HG02973 (cell line): Measurements from ENCODE around the gene BACE1.
"Not testable (repeated sequence)": the region's sequence is repeated elsewhere in the genome, so short reads cannot be mapped to it uniquely, and the experiment has no call there.

Experiments
- ATAC-seq: cut with Tn5 transposase; IDR thresholded peaks from one replicate; pipeline ENCODE4 v1.9.1; 2021; ENCODE audit warnings: moderate library complexity; ENCODE audit not compliant: unreplicated experiment

The BACE1 gene

DNA sequence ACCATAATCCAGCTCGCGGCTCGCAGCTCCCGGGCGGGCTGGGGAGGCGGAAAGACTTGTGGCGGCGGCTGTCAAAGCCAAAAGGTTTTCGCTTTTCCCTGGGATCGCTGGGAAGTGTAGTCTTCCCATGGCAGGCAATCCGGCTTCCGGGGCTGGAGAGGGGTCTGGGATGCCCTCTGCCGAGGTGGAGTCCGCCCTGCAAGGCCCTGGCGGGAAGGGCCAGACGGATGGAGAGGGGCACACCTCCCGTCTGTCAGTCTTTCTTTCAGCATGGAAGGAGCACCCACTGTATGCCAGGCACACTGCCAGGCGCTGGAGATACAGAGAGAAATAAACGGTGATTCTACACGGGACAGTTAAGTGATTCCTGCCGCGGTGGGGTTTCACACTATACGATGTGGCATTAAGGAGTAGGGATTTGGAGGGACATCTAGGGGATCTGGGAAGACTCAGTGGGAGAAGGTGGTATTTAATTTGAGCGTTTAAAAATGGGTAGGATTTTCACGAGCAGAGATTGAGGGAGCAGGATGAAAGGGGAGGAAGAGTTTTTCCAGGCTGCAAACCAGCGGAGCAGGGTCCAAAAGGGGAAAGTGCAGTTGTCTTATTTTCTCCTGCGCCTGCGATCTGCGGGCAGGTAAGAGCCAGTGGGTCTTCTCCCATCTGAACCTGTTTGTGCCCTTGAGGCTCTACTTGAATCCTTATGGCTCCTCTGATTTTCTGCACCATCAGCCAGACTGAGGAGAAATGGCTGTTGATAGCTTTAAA is at the start of gene BACE1:
TSS of gene BACE1 (minus strand) at position 60 of the 765 bp plus-strand sequence. CDS start 461 bp downstream, outside the sequence.
- no peak for ATAC-seq

- ATAC-seq: no peak
Observed at GRCh38 chr11:117361432-117361831, 45.4 kb upstream of the BACE1 start.

DNA sequence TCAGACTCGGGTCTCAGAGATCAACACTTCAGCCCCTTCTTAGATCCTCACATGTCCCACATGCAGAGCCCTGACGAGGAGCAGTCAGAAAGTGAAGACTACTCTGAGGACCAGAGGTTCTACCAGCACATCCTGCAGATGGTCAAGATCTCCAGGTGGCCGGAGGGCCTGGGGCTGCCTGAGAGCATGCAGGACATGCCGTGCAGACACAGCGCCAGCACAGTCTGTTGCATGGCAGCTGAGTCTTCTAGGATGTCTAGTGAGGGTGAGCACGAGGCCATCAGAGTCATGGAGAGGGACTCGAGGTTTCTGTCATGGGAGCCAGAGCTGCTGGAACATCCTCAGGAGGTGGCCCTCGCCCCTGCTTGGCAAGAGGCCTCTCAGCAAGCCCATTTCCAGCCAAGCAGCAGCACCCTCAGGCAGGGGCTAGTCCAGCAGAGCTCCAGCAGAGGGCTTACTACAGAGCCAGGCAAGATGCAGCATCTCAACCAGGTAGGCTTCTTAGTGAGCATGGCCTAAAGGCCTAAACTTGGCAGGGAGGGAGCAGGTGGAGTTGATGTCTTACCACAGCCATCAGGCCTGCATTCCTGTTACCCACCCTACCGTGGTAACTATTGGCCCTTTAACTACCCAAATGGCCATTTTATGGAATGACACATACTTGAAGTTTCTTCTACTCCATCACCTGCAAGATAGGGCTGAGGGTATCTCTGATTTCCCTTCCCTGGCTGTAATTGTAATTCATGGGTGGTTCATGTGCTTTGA is 40.3 kb upstream of the BACE1 start:
- ATAC-seq: no peak

GRCh38 chr11:117354550-117354949 is 38.5 kb upstream of the BACE1 start:
- no peak for ATAC-seq

DNA sequence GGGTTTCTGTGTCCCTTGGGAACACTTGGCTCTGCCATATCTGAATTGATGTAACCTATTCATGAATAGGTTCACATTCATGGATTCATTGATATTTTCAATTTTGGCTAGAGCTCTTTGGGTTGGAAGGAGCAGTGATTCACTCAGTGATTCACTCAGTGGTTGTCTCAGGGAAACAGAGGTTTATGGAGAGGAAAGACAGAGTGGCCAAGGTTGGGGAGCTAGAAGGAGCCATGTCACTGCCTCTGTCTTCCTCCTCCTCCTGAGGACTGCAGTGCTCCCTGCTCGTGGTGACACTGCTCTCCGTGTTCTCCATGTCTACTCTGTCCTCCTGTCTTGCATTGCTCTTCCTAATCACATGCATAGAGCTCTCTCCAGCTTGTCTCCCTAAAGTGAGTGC is 29.0 kb upstream of the BACE1 start:
- ATAC-seq: no peak

DNA sequence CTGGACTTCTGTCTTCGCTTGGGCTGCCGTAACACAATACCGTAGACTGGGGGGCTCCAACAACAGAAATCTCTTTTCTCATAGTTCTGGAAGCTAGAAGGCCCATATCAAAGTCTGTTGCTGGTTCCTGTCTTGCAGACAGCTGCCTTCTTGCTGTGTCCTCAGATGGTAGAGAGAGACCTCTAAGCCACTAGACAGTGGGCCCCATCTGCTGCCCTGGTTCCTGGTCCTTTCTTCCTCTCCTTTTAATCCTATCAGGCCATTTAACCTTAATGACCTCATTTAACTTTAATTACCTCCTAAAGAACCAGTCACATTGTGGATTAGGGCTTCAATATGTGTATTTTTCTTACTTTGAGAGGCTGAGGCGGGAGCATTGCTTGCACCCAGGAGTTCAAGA is 21.0 kb upstream of the BACE1 start:
- ATAC-seq: no peak

- ATAC-seq: no peak
Observed at GRCh38 chr11:117335399-117335798, 19.3 kb upstream of the BACE1 start.

DNA sequence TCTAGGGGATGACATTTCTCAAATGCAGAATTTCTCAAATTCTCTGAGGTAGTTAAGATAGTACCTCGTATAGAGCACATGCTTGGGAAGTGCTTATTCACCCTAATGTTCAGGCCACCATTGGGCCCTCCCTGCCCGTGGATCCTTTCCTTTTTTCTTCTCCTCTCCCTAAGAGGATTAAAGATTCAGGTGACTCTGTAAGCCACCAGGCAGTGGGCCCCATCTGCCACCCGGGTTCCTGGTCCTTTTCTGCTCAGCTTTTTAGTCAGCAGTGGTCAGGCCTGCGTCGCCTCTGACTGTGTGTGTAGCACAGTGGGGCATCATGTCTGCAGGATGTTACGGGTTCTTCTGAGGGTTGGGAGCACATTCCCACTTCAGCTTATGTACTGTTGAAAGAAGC is 18.8 kb upstream of the BACE1 start:
- ATAC-seq: no peak

- ATAC-seq: no peak
Observed at GRCh38 chr11:117333917-117334316, 17.9 kb upstream of the BACE1 start.

DNA sequence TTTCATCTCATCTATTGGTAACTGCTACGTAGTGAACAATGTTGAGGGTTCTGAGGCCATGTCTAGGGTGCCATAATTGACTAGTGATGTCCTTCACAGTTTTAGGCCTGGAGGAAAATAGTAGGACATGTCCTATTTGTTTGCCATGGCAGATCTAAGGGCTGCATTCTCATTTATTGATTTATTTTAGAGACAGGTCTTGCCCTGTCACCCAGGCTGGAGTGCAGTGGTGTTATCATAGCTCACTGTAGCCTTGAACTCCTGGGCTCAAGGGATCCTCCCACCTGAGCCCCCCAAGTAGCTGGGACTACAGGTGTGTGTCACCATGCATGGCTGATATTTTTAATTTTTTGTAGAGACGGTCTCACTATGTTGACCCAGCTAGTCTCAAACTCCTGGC is 16.8 kb upstream of the BACE1 start:
- no peak for ATAC-seq

- no peak for ATAC-seq
Observed at GRCh38 chr11:117328375-117329010, 12.4 kb upstream of the BACE1 start.

DNA sequence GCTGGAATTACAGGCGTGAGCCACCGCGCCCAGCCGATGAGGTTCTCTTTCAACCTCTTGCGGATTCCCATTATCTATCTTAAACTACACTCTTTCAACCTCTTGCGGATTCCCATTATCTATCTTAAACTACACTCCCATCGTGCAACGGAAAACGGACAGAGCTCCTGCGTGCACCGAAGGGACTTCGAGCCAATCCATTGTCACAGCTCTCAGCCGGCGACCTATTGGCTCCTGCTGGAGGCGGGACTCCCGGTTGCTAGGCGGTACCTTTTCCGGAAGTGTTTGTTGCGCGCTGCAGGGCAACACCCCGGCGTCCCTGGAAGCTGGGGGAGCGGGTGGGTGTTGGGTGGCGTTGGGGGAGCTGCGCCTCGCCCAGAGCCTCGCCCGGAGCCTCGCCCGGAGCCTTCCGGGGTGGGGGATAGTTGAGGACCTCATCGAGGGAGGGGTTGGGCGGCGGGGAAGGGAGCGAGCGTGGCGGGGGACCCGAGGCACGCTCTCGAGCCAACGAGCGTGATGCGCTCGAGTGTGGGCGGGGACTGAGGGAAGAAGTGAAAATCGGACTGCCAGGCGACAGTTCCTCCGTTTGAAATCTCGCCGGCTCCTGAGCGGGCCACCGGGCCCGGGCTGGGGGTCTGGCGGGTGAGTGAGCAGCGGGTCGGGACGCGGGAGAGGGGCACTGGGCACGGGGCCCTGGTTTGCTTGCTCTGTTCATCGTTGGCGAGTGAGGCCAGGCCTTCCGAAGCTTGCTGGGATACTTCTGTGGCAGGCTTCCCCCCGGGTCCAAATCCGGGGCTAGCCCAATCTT is 11.7 kb upstream of the BACE1 start, which contains the start of gene CEP164:
TSS of gene CEP164 (plus strand) at position 288 of the 808 bp plus-strand sequence. CDS start 10,733 bp downstream, outside the sequence.
- ATAC-seq: peak; percentile 95

GRCh38 chr11:117327255-117327566 is 11.2 kb upstream of the BACE1 start:
- ATAC-seq: not testable (repeated sequence)

DNA sequence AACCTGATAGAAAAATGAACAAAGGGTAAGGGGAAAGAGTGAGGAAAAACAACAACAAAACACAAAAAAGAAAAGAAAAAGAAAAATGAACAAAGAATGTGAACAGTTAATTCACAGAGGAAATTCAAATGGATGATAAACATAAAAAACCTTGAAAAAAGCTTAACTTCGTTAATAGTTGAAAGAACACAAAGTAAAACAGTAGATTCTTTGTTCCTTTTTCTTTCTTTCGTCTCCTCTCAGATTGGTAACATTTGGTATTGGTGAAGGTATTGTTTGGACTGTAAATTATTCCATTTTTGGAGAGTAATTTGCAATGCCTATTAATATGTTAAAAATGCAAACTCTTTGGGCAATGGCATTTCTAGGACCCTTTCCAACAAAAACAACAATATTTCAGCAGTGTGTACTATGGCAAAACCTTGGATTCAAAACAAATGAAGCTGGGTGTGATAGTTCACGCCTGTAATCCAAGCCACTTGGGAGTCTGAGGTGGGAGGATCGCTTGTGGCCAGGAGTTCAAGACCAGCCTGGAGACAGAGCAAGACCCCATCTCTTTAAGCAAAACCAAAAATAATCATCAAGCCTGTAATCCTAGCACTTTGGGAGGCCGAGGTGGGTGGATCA is 3.3 kb upstream of the BACE1 start:
- ATAC-seq: no peak

DNA sequence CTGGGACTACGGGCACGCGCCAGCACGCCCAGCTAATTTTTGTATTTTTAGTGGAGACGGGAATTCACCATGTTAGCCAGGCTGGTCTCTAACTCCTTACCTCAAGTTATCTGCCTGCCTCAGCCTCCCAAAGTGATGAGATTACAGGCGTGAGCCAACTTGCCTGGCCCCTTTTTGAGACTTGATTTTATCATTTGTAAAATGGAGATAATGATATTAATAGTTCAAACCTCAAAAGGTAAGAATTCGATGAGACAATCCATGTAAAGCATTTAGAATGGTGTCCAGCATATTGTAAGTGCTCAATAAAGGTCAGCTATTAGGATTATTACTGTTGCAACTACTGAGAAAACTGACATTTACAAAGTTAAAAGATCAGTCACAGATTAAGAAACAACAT is 2.7 kb upstream of the BACE1 start:
- ATAC-seq: no peak

GRCh38 chr11:117315285-117316196 is 515 bp downstream of the BACE1 start:
- ATAC-seq: no peak

GRCh38 chr11:117314840-117315239 is 1.2 kb downstream of the BACE1 start:
- ATAC-seq: no peak

- no peak for ATAC-seq
Observed at GRCh38 chr11:117313828-117314768, 2.0 kb downstream of the BACE1 start.
